ENCODE measurements around the gene SLC5A2. TPM values are rescaled to one million over a fixed set of nuclear protein-coding genes. Genes with fewer than 3 reads are reported as not detected.

SLC5A2 gene
- total and polyA plus RNA-seq, 2 of the 13 experiments (the other 11 are each of a cell fraction or from before 2014, with no cell fraction given) = 0.24 to 0.97 TPM

DNA sequence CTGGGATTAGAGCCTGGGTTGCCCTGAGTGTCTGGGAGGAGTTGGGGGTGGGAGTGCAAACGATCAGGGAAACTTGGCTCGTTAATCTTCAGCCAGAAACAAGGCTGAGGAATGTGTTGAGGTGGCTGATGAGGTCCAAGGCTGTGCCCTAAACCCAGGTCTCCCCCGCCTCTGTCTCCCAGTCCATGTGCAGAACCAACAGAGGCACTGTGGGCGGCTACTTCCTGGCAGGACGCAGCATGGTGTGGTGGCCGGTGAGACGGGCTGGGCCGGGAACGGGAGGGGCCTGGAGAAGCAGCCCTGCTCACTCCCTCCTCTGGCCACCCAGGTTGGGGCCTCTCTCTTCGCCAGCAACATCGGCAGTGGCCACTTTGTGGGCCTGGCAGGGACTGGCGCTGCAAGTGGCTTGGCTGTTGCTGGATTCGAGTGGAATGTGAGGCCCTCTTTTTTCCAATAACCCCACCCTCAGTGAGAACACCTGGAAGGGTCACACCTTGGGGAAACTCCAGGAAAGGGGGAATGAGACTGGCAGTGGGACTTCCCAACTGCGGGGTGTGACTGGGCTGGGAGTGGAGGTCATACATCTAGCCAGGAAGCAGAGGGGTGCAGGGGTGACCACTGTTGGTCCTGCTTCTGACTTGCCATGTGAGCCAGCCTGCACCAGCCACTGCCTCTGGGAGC, 1.7 kb downstream of the SLC5A2 start (continued):
- TF ChIP-seq MNT (IDR thresholded peaks at IDR 0.05) (peak; percentile 30; the same call in 1 of the 2 replicates), NCOR1 (IDR thresholded peaks at IDR 0.05; ENCODE audit: borderline replicate concordance, low read length) (no peak), ZNF576 (CRISPR knock-in tag; IDR thresholded peaks at IDR 0.05) (no peak), SSRP1 (CRISPR knock-in tag; IDR thresholded peaks at IDR 0.05) (peak; percentile 82; the same call in 1 of the 2 replicates), HOXD1 (CRISPR knock-in tag; IDR thresholded peaks at IDR 0.05) (peak; percentile 81), MED13 (CRISPR knock-in tag; IDR thresholded peaks at IDR 0.05) (peak; percentile 68; the same call in 1 of the 2 replicates), PRMT3 (CRISPR knock-in tag; IDR thresholded peaks at IDR 0.05; ENCODE audit: borderline replicate concordance, low read depth) (no peak), ZBTB2 (CRISPR knock-in tag; IDR thresholded peaks at IDR 0.05; ENCODE audit: low read depth) (no peak), CTCF (CRISPR knock-in tag; IDR thresholded peaks at IDR 0.05) (peak; percentile 46), AKAP8 (CRISPR knock-in tag; IDR thresholded peaks at IDR 0.05) (no peak; the same call in 1 of the 2 replicates), PLSCR1 (CRISPR knock-in tag; IDR thresholded peaks at IDR 0.05; ENCODE audit: borderline replicate concordance) (no peak), MLXIP (CRISPR knock-in tag; IDR thresholded peaks at IDR 0.05; ENCODE audit: borderline replicate concordance) (no peak), KLF11 (CRISPR knock-in tag; IDR thresholded peaks at IDR 0.05) (no peak; the same call in 1 of the 2 replicates), RFX3 (CRISPR knock-in tag; IDR thresholded peaks at IDR 0.05) (no peak), KDM5B (CRISPR knock-in tag; IDR thresholded peaks at IDR 0.05; ENCODE audit: borderline replicate concordance) (no peak; the same call in 1 of the 2 replicates), HHEX (CRISPR knock-in tag; IDR thresholded peaks at IDR 0.05) (no peak), THAP11 (CRISPR knock-in tag; IDR thresholded peaks at IDR 0.05) (no peak), KDM5A (IDR thresholded peaks at IDR 0.05; ENCODE audit: borderline replicate concordance, low read length) (no peak)
- TF ChIP-seq, protein P1, sequence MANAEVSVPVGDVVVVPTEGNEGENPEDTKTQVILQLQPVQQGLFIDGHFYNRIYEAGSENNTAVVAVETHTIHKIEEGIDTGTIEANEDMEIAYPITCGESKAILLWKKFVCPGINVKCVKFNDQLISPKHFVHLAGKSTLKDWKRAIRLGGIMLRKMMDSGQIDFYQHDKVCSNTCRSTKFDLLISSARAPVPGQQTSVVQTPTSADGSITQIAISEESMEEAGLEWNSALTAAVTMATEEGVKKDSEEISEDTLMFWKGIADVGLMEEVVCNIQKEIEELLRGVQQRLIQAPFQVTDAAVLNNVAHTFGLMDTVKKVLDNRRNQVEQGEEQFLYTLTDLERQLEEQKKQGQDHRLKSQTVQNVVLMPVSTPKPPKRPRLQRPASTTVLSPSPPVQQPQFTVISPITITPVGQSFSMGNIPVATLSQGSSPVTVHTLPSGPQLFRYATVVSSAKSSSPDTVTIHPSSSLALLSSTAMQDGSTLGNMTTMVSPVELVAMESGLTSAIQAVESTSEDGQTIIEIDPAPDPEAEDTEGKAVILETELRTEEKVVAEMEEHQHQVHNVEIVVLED (CRISPR knock-in tag; IDR thresholded peaks at IDR 0.05; ENCODE audit: borderline replicate concordance) = peak; percentile 60; the same call in 1 of the 2 replicates
